Aortic smooth muscle cell (primary cell): Measurements from ENCODE around the gene PVALB. TPM values are rescaled to one million over a fixed set of nuclear protein-coding genes. Genes with fewer than 3 reads are reported as not detected.

Experiments used
- total RNA-seq: library from RNA; depleted of rRNA; stranded (reverse); fragments of >200 nt; gene quantifications from 2 replicates; pipeline ENCODE4 v1.2.3, GENCODE V29; 2014

Gene PVALB, protein sequence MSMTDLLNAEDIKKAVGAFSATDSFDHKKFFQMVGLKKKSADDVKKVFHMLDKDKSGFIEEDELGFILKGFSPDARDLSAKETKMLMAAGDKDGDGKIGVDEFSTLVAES
- total RNA-seq: not detected in 2 replicates

GRCh38 chr22:36816636-36817524 is at the start of gene PVALB:
Gene PVALB, minus strand, starts transcription at chr22:36817035. Its CDS starts 30 bp downstream, at chr22:36817005.

DNA sequence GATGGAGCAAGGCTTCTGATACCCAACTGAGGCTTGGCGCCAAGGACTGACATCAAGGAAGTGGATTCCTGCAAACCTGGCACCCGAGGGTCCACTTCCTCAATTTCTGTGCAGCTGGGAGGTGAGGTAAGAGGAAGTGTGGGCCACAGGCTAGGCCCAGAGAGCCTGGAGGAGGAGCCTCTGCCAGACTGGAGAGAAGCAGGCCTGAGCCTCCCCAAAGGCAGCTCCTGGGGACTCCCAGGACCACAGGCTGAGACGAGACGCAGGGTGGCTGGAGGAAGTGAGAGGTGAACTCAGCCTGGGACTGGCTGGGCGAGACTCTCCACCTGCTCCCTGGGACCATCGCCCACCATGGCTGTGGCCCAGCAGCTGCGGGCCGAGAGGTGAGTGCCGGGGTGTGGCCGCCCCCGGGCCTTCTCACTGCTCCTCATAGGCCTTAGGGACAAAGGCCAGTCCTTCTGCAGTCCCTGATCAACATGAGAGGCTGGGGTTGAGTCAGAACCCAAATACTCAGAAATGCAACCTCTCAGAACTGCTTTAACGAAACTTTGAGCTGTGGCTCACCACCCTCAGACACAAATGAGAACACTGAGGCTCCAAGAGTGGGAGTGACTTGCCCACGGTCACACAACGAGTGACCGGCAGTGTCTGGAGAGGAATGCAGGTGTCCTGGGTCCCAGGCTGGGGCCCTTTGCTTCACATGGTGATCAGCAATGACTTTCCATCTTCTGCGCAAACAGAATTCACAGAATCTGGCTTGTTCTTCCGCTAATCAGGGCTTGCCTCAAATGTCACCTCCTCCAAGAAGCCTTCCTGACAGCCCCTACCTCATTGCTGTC is 44.2 kb upstream of the PVALB start, which contains the start of gene NCF4:
Gene NCF4 (plus strand): TSS at position 186 of the 839 bp plus-strand sequence. CDS start 166 bp downstream, at position 352.

GRCh38 chr22:36775964-36776669 is 40.7 kb downstream of the PVALB start, which contains the start of gene IFT27:
Gene IFT27, minus strand, starts transcription at chr22:36776119. Its CDS starts 412 bp downstream, at chr22:36775707.

Other genes with a start within 250 kb of the PVALB start
- gene CACNG2, start 113.3 kb downstream of the PVALB start, total RNA-seq: not detected in 2 replicates
- 20.3 and 27.9 TPM in 2 replicates for gene IFT27, start 40.9 kb downstream of the PVALB start, total RNA-seq
- gene NCF4, start 44.0 kb upstream of the PVALB start, total RNA-seq: not detected in 2 replicates
- gene CSF2RB, start 96.6 kb upstream of the PVALB start, total RNA-seq: 0.81 and 1.5 TPM in 2 replicates
- 18.0 and 21.0 TPM in 2 replicates for gene TST, start 202.4 kb upstream of the PVALB start, total RNA-seq
- 37.8 and 38.7 TPM in 2 replicates for gene MPST, start 202.7 kb upstream of the PVALB start, total RNA-seq
- 22.1 and 30.0 TPM in 2 replicates for gene KCTD17, start 234.7 kb upstream of the PVALB start, total RNA-seq